Ishikawa (cell line): ENCODE measurements around the gene PCDHGA2.
A peak's percentile ranks its signal among the peaks of the same experiment; 100 is the strongest.

ENCODE experiments used
- CEBPB ChIP-seq: IDR thresholded peaks from 2 replicates; pipeline ENCODE4 v1.6.1; 2012
- CREB1 ChIP-seq: IDR thresholded peaks from 2 replicates; pipeline ENCODE4 v1.6.1; 2012; ENCODE audit warnings: low read depth
- EGR1 ChIP-seq: IDR thresholded peaks from 2 replicates; pipeline ENCODE4 v1.6.1; 2012
- EP300 ChIP-seq: IDR thresholded peaks from 2 replicates; pipeline ENCODE4 v1.6.1; 2012; ENCODE audit warnings: borderline replicate concordance
- FOXM1 ChIP-seq: IDR thresholded peaks from 2 replicates; pipeline ENCODE4 v1.6.1; 2012; ENCODE audit warnings: low read depth, borderline replicate concordance
- MAX ChIP-seq: IDR thresholded peaks from 2 replicates; pipeline ENCODE4 v1.6.1; 2012
- NFIC ChIP-seq: IDR thresholded peaks from 2 replicates; pipeline ENCODE4 v1.6.1; 2012
- RAD21 ChIP-seq: IDR thresholded peaks from 2 replicates; pipeline ENCODE4 v1.6.1; 2012; ENCODE audit warnings: low read depth
- TAF1 ChIP-seq: IDR thresholded peaks from 2 replicates; pipeline ENCODE4 v1.6.1; 2012; ENCODE audit warnings: low read depth, mild to moderate bottlenecking
- TCF12 ChIP-seq: IDR thresholded peaks from 2 replicates; pipeline ENCODE4 v1.6.1; 2012; ENCODE audit warnings: low read depth
- TEAD4 ChIP-seq: IDR thresholded peaks from 2 replicates; pipeline ENCODE4 v1.6.1; 2012
- USF1 ChIP-seq: IDR thresholded peaks from 2 replicates; pipeline ENCODE4 v1.6.1; 2012
- YY1 ChIP-seq: IDR thresholded peaks from 2 replicates; pipeline ENCODE4 v1.6.1; 2012; ENCODE audit warnings: low read depth
- ZBTB7A ChIP-seq: IDR thresholded peaks from 2 replicates; pipeline ENCODE4 v1.6.1; 2012; ENCODE audit warnings: low read depth
- TF ChIP-seq, protein P1 (sequence below): IDR thresholded peaks from 2 replicates; pipeline ENCODE4 v1.6.1; 2012; ENCODE audit warnings: low read depth, mild to moderate bottlenecking

Gene PCDHGA2

GRCh38 chr5:141313711-141314110 is 24.8 kb upstream of the PCDHGA2 start:
- TF ChIP-seq EP300, result no peak
- no peak for TF ChIP-seq ZBTB7A

DNA sequence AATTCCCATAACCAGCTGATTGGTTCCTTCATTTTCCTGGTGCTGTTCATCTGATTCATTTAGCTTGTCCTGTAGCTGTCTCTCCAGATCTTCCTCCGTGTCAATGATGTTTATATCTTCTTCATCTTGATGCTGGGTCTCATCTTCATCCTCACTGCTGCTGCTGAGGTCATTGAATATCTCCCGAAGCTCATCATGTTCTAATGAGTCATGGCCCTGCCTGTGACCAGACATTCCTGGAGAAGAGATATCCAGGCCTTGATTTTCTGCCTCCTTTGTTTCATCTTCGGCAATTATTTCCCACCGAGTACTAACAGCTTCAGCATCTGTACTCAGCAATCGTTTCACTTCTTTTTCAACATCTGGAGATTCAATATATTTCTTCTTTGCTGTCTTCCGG is 19.4 kb upstream of the PCDHGA2 start:
- no peak for TF ChIP-seq NFIC
- no peak for TF ChIP-seq FOXM1
- TF ChIP-seq CREB1, result no peak
- no peak for TF ChIP-seq TCF12
- TF ChIP-seq YY1, result no peak
- TF ChIP-seq RAD21, result no peak
- TF ChIP-seq TAF1, result no peak
- TF ChIP-seq USF1, result no peak
- TF ChIP-seq, protein P1, sequence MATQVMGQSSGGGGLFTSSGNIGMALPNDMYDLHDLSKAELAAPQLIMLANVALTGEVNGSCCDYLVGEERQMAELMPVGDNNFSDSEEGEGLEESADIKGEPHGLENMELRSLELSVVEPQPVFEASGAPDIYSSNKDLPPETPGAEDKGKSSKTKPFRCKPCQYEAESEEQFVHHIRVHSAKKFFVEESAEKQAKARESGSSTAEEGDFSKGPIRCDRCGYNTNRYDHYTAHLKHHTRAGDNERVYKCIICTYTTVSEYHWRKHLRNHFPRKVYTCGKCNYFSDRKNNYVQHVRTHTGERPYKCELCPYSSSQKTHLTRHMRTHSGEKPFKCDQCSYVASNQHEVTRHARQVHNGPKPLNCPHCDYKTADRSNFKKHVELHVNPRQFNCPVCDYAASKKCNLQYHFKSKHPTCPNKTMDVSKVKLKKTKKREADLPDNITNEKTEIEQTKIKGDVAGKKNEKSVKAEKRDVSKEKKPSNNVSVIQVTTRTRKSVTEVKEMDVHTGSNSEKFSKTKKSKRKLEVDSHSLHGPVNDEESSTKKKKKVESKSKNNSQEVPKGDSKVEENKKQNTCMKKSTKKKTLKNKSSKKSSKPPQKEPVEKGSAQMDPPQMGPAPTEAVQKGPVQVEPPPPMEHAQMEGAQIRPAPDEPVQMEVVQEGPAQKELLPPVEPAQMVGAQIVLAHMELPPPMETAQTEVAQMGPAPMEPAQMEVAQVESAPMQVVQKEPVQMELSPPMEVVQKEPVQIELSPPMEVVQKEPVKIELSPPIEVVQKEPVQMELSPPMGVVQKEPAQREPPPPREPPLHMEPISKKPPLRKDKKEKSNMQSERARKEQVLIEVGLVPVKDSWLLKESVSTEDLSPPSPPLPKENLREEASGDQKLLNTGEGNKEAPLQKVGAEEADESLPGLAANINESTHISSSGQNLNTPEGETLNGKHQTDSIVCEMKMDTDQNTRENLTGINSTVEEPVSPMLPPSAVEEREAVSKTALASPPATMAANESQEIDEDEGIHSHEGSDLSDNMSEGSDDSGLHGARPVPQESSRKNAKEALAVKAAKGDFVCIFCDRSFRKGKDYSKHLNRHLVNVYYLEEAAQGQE, result no peak
- TF ChIP-seq MAX, result no peak
- no peak for TF ChIP-seq TEAD4
- no peak for TF ChIP-seq ZBTB7A
- TF ChIP-seq EGR1, result no peak
- no peak for TF ChIP-seq CEBPB
- TF ChIP-seq EP300, result no peak

GRCh38 chr5:141319699-141320098 is 18.9 kb upstream of the PCDHGA2 start:
- TF ChIP-seq USF1 (no peak), YY1 (no peak), ZBTB7A (no peak), RAD21 (no peak), TCF12 (no peak), TAF1 (no peak), TEAD4 (no peak), EP300 (no peak), NFIC (no peak), MAX (no peak), EGR1 (no peak), FOXM1 (no peak), CEBPB (no peak), CREB1 (no peak)
- TF ChIP-seq, protein P1, result no peak

DNA sequence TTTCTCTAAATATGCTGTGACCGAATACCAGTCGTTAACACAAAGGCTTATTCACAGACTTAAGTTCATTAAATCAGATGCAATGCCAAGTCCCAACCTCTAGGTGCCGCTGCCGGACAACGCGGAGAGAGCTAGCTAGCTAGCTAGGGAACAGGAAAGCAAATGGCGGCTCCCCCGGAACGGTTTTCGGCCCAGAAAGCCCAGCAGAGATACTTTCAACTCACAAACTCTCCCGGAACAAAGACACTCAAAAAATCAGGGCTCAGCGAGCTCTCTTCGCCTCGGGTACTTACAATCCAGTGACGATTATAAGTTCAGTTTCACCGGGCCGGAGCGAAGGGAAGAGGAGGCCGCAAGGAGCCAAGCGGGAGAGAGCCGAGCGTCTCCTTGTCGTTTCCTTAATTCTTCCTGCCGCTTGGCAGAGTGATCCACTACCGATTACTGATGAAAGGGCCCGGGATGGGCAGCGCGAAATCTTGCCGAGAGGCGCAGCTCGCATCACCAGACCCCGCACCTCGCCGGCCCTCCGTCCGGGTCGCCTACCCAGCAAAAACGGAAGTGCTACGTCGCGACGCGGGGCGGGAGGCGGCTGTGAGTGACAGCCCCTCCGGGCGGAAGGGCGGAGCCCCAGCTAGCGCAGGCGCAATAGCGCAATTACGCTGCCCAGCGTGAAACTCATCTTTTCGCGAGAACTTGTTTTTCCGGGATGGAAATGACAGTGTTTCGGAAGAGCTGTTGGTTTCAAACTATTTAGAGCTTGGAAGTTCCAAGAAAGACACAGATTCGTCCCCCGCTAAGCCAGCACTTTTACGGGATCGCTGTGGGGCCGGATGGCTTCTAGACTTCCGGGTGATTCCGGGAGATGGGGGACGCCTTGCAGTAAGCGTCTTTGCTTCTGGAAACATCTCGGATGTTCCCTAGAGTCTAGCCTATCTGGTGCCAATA is 18.1 kb upstream of the PCDHGA2 start, which contains the start of gene TAF7:
Gene TAF7, minus strand, starts transcription at position 560 of the 945 bp plus-strand sequence. CDS start 740 bp downstream, outside the sequence.
- TF ChIP-seq EP300 (no peak), ZBTB7A (no peak), TCF12 (peak; percentile 38), CEBPB (0 out of 2 replicates have a peak, but pooled peaks have one; percentile 2), YY1 (peak; percentile 89), MAX (peak; percentile 72), NFIC (peak; percentile 14; the same call in 1 of the 2 replicates), TAF1 (peak; percentile 91), RAD21 (peak; percentile 45)

GRCh38 chr5:141322261-141322660 is 16.3 kb upstream of the PCDHGA2 start:
- TF ChIP-seq ZBTB7A (no peak), TEAD4 (no peak), TCF12 (no peak), EP300 (no peak), FOXM1 (no peak), NFIC (no peak), YY1 (no peak), USF1 (no peak), CEBPB (no peak), EGR1 (no peak), MAX (no peak), CREB1 (no peak), TAF1 (no peak), RAD21 (no peak)
- TF ChIP-seq, protein P1, result no peak
